Small intestine (tissue), 7 donors: Measurements from ENCODE around the gene PHC3. TPM values are rescaled to one million over a fixed set of nuclear protein-coding genes. Genes with fewer than 3 reads are reported as not detected.

ENCODE experiments used
- DNase-seq, 2 donors: peaks; one replicate each; pipeline versions ENCODE4 v3.0.0 to v3.0.0-alpha.2; 2013
- FAIRE-seq: peaks from 2 replicates; lab custom pipeline; 2012; peaks lifted over from hg19 to GRCh38; lab: Jason Lieb, UNC
- H3K27ac ChIP-seq, 3 donors: one replicate each; pipeline ENCODE4 v1.5.1; 2013; ENCODE audit warnings: low read length in 2 of 3, mild to moderate bottlenecking in 2 of 3, control low read depth in 1 of 3, inconsistent platforms in 1 of 3, low read depth in 1 of 3, moderate library complexity in 1 of 3
- H3K27me3 ChIP-seq, 3 donors: one replicate each; pipeline ENCODE4 v1.6.1; 2013; ENCODE audit warnings: low read length in 3 of 3, inconsistent platforms in 1 of 3; ENCODE audit not compliant: control insufficient read depth in 3 of 3, insufficient read depth in 3 of 3
- H3K36me3 ChIP-seq, 3 donors: one replicate each; pipeline ENCODE4 v1.6.1; 2013; ENCODE audit warnings: low read length in 3 of 3, inconsistent platforms in 1 of 3, low read depth in 1 of 3, mild to moderate bottlenecking in 1 of 3, moderate library complexity in 1 of 3; ENCODE audit not compliant: control insufficient read depth in 3 of 3, insufficient read depth in 2 of 3
- H3K4me1 ChIP-seq, 3 donors: one replicate each; pipeline ENCODE4 v1.6.1; 2013; ENCODE audit warnings: low read length in 2 of 3, inconsistent platforms in 1 of 3, low read depth in 1 of 3, mild to moderate bottlenecking in 1 of 3, moderate library complexity in 1 of 3; ENCODE audit not compliant: control insufficient read depth in 3 of 3, insufficient read depth in 2 of 3
- H3K4me3 ChIP-seq, 3 donors: one replicate each; pipeline ENCODE4 v1.5.1; 2013; ENCODE audit warnings: low read length in 3 of 3, control low read depth in 1 of 3, inconsistent platforms in 1 of 3, low read depth in 1 of 3, mild to moderate bottlenecking in 1 of 3, moderate library complexity in 1 of 3
- H3K9me3 ChIP-seq, 2 donors: one replicate each; pipeline ENCODE4 v1.6.1; 2013; ENCODE audit warnings: low read depth in 1 of 2, low read length in 1 of 2; ENCODE audit not compliant: control insufficient read depth in 2 of 2, insufficient read depth in 1 of 2
- WGBS, 3 donors: extraction: QIAGEN DNeasy Blood & Tissue Kit; methylation state at CpG; one replicate each; pipeline ENCODE4 v1.1.7; 2013; 5-methylcytosine and 5-hydroxymethylcytosine counted together
- polyA plus RNA-seq, 4 donors: library from polyadenylated mRNA; stranded (reverse) in 3 of 4; unstranded in 1 of 4; fragments of 200-250 nt in 3 of 4; fragments of 120-200 nt in 1 of 4; gene quantifications; one replicate each; pipeline versions ENCODE4 v1.2.1 to v1.2.3, GENCODE V29; 2013
- donor health status: healthy with polysubstance abuse.
- donor health status: control.
- donor health status: control.
- donor health status: Bipolar disorder and iron deficiency.
- donor health status: healthy.

PHC3 gene
- polyA plus RNA-seq, 4 donors = 2.5 to 30.4 (median 4.3) TPM

GRCh38 chr3:170047133-170047404, 134.5 kb downstream of the PHC3 start:
- no peaks in the 10 kb centered on the region for H3K27me3 ChIP-seq
- H3K4me3 ChIP-seq = no peak overlapping the region
- H3K4me1 ChIP-seq = peaks cover 4 to 60% (median 5%) of the 10 kb centered on the region in 3 donors
- H3K27ac ChIP-seq = peak overlapping the region; percentile 84 to 94 (median 89)
- DNase-seq = peak in 1 of 2 donors; percentile 37
- no peaks in the 10 kb centered on the region for H3K9me3 ChIP-seq
- no peak for FAIRE-seq
- H3K36me3 ChIP-seq = peaks cover 0 to 41% (median 0%) of the 10 kb centered on the region in 3 donors
- 12 to 58% (median 49%) methylated on average over 3 of the region's 3 CpGs for WGBS, 3 donors

GRCh38 chr3:170046269-170047132, 135.0 kb downstream of the PHC3 start:
- H3K27ac ChIP-seq = peak overlapping the region; percentile 84 to 94 (median 90)
- 15 to 51% (median 25%) methylated on average over 5 of the region's 5 CpGs for WGBS, 3 donors

GRCh38 chr3:170044795-170045244, 136.7 kb downstream of the PHC3 start:
- H3K27ac ChIP-seq = peak overlapping the region; percentile 68 to 94 (median 90)
- DNase-seq (peak; percentile 50 to 69), FAIRE-seq (no peak)
- H3K4me1 ChIP-seq = peaks cover 4 to 55% (median 5%) of the 10 kb centered on the region in 3 donors
- no peaks in the 10 kb centered on the region for H3K9me3 ChIP-seq
- WGBS, 3 donors = 14 to 44% (median 25%) methylated on average over 8 of the region's 8 CpGs
- H3K27me3 ChIP-seq = no peaks in the 10 kb centered on the region
- peaks cover 0 to 40% (median 0%) of the 10 kb centered on the region in 3 donors for H3K36me3 ChIP-seq
- H3K4me3 ChIP-seq = peak overlapping the region in 1 of 3 donors; percentile 2

More at GRCh38 chr3:170046269-170047132, 135.0 kb downstream of the PHC3 start:
- Histone ChIP-seq H3K27me3 (no peaks in the 10 kb centered on the region), H3K4me3 (peak overlapping the region in 1 of 3 donors; percentile 1), H3K4me1 (peaks cover 4 to 60% (median 5%) of the 10 kb centered on the region in 3 donors), H3K36me3 (peaks cover 0 to 38% (median 0%) of the 10 kb centered on the region in 3 donors), H3K9me3 (no peaks in the 10 kb centered on the region)
- FAIRE-seq (no peak), DNase-seq (peak; percentile 82)

GRCh38 chr3:170044271-170044670, 137.3 kb downstream of the PHC3 start:
- peak overlapping the region; percentile 68 to 94 (median 90) for H3K27ac ChIP-seq
- DNase-seq (peak in 1 of 2 donors; percentile 21), FAIRE-seq (no peak)
- no peaks in the 10 kb centered on the region for H3K27me3 ChIP-seq
- no peak overlapping the region for H3K4me3 ChIP-seq
- peaks cover 0 to 36% (median 0%) of the 10 kb centered on the region in 3 donors for H3K36me3 ChIP-seq
- WGBS, 3 donors = 83 to 86% (median 85%) methylated on average over 8 of the region's 8 CpGs
- H3K4me1 ChIP-seq = peaks cover 4 to 50% (median 4%) of the 10 kb centered on the region in 3 donors
- no peaks in the 10 kb centered on the region for H3K9me3 ChIP-seq

- H3K27me3 ChIP-seq = peaks cover 0 to 3% (median 0%) of the 10 kb centered on the region in 3 donors
- FAIRE-seq = no peak
- peaks cover 2 to 43% (median 4%) of the 10 kb centered on the region in 3 donors for H3K4me1 ChIP-seq
- no peaks in the 10 kb centered on the region for H3K9me3 ChIP-seq
- peaks cover 0 to 32% (median 0%) of the 10 kb centered on the region in 3 donors for H3K36me3 ChIP-seq
- WGBS, 3 donors = 75 to 89% (median 79%) methylated on average over 7 of the region's 7 CpGs
- no peak for DNase-seq
- no peak overlapping the region for H3K4me3 ChIP-seq
- H3K27ac ChIP-seq = peak overlapping the region in 1 of 3 donors; percentile 94
Measured at GRCh38 chr3:170043506-170043905, 138.0 kb downstream of the PHC3 start.

- WGBS, 3 donors = 16 to 32% (median 29%) methylated on average over 8 of the region's 8 CpGs
- peak overlapping the region; percentile 3 to 89 (median 9) for H3K27ac ChIP-seq
Measured at GRCh38 chr3:170040418-170040817, 141.1 kb downstream of the PHC3 start.

GRCh38 chr3:170038434-170039110, 143.0 kb downstream of the PHC3 start:
- Histone ChIP-seq H3K27ac (peak overlapping the region; percentile 89 to 92 (median 91)), H3K27me3 (peaks cover 0 to 4% (median 0%) of the 10 kb centered on the region in 3 donors), H3K9me3 (no peaks in the 10 kb centered on the region), H3K36me3 (peaks cover 0 to 12% (median 0%) of the 10 kb centered on the region in 3 donors), H3K4me3 (peak overlapping the region; percentile 73 to 84 (median 77)), H3K4me1 (peaks cover 0 to 10% (median 0%) of the 10 kb centered on the region in 3 donors)
- FAIRE-seq (no peak), DNase-seq (peak; percentile 62 to 84)
- WGBS, 3 donors = 2 to 6% (median 3%) methylated on average over 51 of the region's 51 CpGs

More at GRCh38 chr3:170040418-170040817, 141.1 kb downstream of the PHC3 start:
- no peak for FAIRE-seq
- Histone ChIP-seq H3K27me3 (peaks cover 0 to 4% (median 0%) of the 10 kb centered on the region in 3 donors), H3K4me1 (peaks cover 0 to 23% (median 4%) of the 10 kb centered on the region in 3 donors), H3K36me3 (peaks cover 0 to 23% (median 0%) of the 10 kb centered on the region in 3 donors), H3K9me3 (no peaks in the 10 kb centered on the region), H3K4me3 (peak overlapping the region in 2 of 3 donors; percentile 73 to 77)
- DNase-seq = peak; percentile 37 to 51
